OCI-LY1 (cell line): ENCODE results near the gene SLC2A11.

Experiments
- EZH2 ChIP-seq: fragments of 200-600 bp; sonication (generic), shearing (Covaris generic); IDR thresholded peaks from 2 replicates; pipeline ENCODE4 v1.8.0; 2017; ENCODE audit warnings: borderline replicate concordance, mixed run types, mild to moderate bottlenecking, antibody characterized with exemption, low read length, moderate library complexity, mixed read lengths
- TF ChIP-seq, protein P1 (sequence below): fragments of 200-600 bp; sonication (generic), shearing (Covaris generic); IDR thresholded peaks from 2 replicates; pipeline ENCODE4 v1.5.1; 2017; ENCODE audit warnings: mild to moderate bottlenecking, antibody characterized with exemption, low read length, moderate library complexity, mixed read lengths

DNA sequence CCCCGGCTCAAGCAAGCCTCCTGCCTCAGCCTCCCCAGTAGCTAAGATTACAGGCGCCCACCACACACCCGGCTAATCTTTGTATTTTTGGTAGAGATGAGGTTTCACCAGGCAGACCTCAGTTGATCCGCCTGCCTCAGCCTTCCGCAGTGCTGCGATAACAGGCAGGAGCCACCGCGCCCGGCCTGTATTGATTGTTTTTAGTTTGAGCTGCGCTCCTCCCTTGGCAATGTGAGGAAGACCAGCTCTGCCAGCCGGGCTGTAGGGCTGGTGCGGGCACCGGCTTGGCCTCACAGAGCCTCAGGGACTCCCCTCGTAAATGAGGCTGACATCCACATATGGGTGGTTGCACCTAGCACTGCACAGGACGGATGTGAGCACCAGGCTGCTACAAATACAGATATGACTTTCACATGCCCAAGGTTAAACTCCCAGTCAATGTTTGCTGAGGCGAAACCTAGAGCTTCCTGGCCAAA lies 7.5 kb upstream of the SLC2A11 start:
- TF ChIP-seq EZH2, result no peak
- TF ChIP-seq, protein P1, sequence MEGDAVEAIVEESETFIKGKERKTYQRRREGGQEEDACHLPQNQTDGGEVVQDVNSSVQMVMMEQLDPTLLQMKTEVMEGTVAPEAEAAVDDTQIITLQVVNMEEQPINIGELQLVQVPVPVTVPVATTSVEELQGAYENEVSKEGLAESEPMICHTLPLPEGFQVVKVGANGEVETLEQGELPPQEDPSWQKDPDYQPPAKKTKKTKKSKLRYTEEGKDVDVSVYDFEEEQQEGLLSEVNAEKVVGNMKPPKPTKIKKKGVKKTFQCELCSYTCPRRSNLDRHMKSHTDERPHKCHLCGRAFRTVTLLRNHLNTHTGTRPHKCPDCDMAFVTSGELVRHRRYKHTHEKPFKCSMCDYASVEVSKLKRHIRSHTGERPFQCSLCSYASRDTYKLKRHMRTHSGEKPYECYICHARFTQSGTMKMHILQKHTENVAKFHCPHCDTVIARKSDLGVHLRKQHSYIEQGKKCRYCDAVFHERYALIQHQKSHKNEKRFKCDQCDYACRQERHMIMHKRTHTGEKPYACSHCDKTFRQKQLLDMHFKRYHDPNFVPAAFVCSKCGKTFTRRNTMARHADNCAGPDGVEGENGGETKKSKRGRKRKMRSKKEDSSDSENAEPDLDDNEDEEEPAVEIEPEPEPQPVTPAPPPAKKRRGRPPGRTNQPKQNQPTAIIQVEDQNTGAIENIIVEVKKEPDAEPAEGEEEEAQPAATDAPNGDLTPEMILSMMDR, result no peak
